Measurements from ENCODE around the gene PPP4R3C. TPM values are rescaled to one million over a fixed set of nuclear protein-coding genes. Genes with fewer than 3 reads are reported as not detected.

PPP4R3C gene
- total RNA-seq, 3 donors from 2014 or later: not detected

GRCh38 chrX:27435031-27435430 is 28.1 kb downstream of the PPP4R3C start:
- intact Hi-C loops (cut with DNase I, micrococcal nuclease): no loop called here
- ATAC-seq: no peak

More at GRCh38 chrX:27435031-27435430, 28.1 kb downstream of the PPP4R3C start:
- TF ChIP-seq, protein P1, sequence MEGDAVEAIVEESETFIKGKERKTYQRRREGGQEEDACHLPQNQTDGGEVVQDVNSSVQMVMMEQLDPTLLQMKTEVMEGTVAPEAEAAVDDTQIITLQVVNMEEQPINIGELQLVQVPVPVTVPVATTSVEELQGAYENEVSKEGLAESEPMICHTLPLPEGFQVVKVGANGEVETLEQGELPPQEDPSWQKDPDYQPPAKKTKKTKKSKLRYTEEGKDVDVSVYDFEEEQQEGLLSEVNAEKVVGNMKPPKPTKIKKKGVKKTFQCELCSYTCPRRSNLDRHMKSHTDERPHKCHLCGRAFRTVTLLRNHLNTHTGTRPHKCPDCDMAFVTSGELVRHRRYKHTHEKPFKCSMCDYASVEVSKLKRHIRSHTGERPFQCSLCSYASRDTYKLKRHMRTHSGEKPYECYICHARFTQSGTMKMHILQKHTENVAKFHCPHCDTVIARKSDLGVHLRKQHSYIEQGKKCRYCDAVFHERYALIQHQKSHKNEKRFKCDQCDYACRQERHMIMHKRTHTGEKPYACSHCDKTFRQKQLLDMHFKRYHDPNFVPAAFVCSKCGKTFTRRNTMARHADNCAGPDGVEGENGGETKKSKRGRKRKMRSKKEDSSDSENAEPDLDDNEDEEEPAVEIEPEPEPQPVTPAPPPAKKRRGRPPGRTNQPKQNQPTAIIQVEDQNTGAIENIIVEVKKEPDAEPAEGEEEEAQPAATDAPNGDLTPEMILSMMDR (IDR thresholded peaks at IDR 0.05): no peak
- no peaks in the 10 kb centered on the region for H3K4me1 ChIP-seq (ENCODE audit: low read depth)
- no peak for DNase-seq
- H3K4me3 ChIP-seq: no peak overlapping the region
- no peaks in the 10 kb centered on the region for H3K36me3 ChIP-seq (ENCODE audit: low read depth)
- H3K9me3 ChIP-seq: no peaks in the 10 kb centered on the region

Other genes starting within 250 kb of the PPP4R3C start
- not detected for gene DCAF8L2, start 127.0 kb upstream of the PPP4R3C start, total RNA-seq